ENCODE measurements around the gene DBT. TPM values are rescaled to one million over a fixed set of nuclear protein-coding genes. Genes with fewer than 3 reads are reported as not detected.
A peak's percentile ranks its signal among the peaks of the same experiment; 100 is the strongest.

Gene DBT
- total and polyA plus RNA-seq, 2 of the 13 experiments (the other 11 are each of a cell fraction or from before 2014, with no cell fraction given): 3.3 to 10.2 TPM

DNA sequence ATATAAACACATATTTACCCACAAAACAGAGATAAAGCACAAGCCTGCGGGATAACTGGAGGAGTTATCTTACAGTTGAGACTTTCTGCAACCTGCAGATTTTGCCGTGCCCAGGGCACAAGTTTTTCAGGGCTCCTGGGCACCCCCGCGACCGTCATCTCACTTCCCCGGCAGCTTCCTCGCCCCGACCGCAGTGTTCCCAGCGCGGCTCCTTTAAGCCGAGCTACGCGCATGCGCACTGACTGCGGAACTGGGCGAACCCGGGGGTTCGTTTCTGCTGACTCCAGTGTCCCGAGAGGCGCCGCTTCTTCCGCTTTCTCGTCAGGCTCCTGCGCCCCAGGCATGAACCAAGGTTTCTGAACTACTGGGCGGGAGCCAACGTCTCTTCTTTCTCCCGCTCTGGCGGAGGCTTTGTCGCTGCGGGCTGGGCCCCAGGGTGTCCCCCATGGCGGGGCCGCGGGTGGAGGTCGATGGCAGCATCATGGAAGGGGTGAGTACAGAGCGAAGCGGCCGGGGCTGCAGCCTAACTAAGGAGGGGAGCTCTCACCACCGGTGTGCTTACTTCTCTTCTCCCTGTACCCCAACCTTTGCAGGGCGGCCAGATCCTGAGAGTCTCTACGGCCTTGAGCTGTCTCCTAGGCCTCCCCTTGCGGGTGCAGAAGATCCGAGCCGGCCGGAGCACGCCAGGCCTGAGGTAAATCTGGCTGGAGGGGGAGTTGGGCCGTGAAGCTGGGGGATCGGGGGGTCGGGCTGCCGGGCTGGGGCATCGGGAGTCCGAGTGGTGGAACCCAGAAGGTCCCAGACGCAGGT lies 16.5 kb upstream of the DBT start, which contains the start of gene RTCA (continued):
- TF ChIP-seq MEIS1 (CRISPR knock-in tag; IDR thresholded peaks at IDR 0.05; ENCODE audit: borderline replicate concordance) (no peak), ZNF562 (CRISPR knock-in tag; IDR thresholded peaks at IDR 0.05; ENCODE audit: borderline replicate concordance) (no peak), ZNF672 (CRISPR knock-in tag; IDR thresholded peaks at IDR 0.05) (no peak), ZSCAN29 (CRISPR knock-in tag; conservative IDR thresholded peaks at IDR 0.05) (no peak; the same call in 1 of the 2 replicates), ONECUT2 (CRISPR knock-in tag; IDR thresholded peaks at IDR 0.05) (no peak), ZNF543 (CRISPR knock-in tag; IDR thresholded peaks at IDR 0.05) (no peak), ZNF530 (CRISPR knock-in tag; IDR thresholded peaks at IDR 0.05; ENCODE audit: low read depth) (no peak), ZNF264 (CRISPR knock-in tag; IDR thresholded peaks at IDR 0.05) (peak; percentile 54; the same call in 1 of the 2 replicates), MXI1 (IDR thresholded peaks at IDR 0.05; ENCODE audit: borderline replicate concordance, low read depth, low read length) (peak; percentile 20; the same call in 1 of the 3 replicates), ZNF746 (CRISPR knock-in tag; IDR thresholded peaks at IDR 0.05) (peak; percentile 26; the same call in 1 of the 2 replicates), HHEX (CRISPR knock-in tag; IDR thresholded peaks at IDR 0.05) (no peak), ZBTB7B (CRISPR knock-in tag; IDR thresholded peaks at IDR 0.05) (no peak), SRY (CRISPR knock-in tag; IDR thresholded peaks at IDR 0.05) (peak; percentile 95), ZFP37 (CRISPR knock-in tag; IDR thresholded peaks at IDR 0.05; ENCODE audit: borderline replicate concordance) (no peak), PITX1 (CRISPR knock-in tag; IDR thresholded peaks at IDR 0.05) (no peak), ATF1 (CRISPR knock-in tag; IDR thresholded peaks at IDR 0.05) (no peak), KMT2B (CRISPR knock-in tag; IDR thresholded peaks at IDR 0.05) (peak; percentile 78), GATA4 (IDR thresholded peaks at IDR 0.05; ENCODE audit: borderline replicate concordance, low read depth) (0 out of 2 replicates have a peak, but pooled peaks have one; percentile 22), MBNL3 (CRISPR knock-in tag; conservative IDR thresholded peaks at IDR 0.05) (no peak), STAG1 (CRISPR knock-in tag; IDR thresholded peaks at IDR 0.05) (peak; percentile 15; the same call in 1 of the 2 replicates), MBD4 (IDR thresholded peaks at IDR 0.05; ENCODE audit: borderline replicate concordance, low read length) (no peak)
- TF ChIP-seq, protein P1, sequence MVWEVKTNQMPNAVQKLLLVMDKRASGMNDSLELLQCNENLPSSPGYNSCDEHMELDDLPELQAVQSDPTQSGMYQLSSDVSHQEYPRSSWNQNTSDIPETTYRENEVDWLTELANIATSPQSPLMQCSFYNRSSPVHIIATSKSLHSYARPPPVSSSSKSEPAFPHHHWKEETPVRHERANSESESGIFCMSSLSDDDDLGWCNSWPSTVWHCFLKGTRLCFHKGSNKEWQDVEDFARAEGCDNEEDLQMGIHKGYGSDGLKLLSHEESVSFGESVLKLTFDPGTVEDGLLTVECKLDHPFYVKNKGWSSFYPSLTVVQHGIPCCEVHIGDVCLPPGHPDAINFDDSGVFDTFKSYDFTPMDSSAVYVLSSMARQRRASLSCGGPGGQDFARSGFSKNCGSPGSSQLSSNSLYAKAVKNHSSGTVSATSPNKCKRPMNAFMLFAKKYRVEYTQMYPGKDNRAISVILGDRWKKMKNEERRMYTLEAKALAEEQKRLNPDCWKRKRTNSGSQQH (CRISPR knock-in tag; IDR thresholded peaks at IDR 0.05; ENCODE audit: low read depth): 0 out of 2 replicates have a peak, but pooled peaks have one; percentile 58
- TF ChIP-seq, protein P2, sequence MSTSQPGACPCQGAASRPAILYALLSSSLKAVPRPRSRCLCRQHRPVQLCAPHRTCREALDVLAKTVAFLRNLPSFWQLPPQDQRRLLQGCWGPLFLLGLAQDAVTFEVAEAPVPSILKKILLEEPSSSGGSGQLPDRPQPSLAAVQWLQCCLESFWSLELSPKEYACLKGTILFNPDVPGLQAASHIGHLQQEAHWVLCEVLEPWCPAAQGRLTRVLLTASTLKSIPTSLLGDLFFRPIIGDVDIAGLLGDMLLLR (CRISPR knock-in tag; IDR thresholded peaks at IDR 0.05): no peak
- TF ChIP-seq, protein P3, sequence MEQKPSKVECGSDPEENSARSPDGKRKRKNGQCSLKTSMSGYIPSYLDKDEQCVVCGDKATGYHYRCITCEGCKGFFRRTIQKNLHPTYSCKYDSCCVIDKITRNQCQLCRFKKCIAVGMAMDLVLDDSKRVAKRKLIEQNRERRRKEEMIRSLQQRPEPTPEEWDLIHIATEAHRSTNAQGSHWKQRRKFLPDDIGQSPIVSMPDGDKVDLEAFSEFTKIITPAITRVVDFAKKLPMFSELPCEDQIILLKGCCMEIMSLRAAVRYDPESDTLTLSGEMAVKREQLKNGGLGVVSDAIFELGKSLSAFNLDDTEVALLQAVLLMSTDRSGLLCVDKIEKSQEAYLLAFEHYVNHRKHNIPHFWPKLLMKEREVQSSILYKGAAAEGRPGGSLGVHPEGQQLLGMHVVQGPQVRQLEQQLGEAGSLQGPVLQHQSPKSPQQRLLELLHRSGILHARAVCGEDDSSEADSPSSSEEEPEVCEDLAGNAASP (CRISPR knock-in tag; IDR thresholded peaks at IDR 0.05; ENCODE audit: borderline replicate concordance): peak; percentile 19; the same call in 1 of the 2 replicates
- TF ChIP-seq, protein P4, sequence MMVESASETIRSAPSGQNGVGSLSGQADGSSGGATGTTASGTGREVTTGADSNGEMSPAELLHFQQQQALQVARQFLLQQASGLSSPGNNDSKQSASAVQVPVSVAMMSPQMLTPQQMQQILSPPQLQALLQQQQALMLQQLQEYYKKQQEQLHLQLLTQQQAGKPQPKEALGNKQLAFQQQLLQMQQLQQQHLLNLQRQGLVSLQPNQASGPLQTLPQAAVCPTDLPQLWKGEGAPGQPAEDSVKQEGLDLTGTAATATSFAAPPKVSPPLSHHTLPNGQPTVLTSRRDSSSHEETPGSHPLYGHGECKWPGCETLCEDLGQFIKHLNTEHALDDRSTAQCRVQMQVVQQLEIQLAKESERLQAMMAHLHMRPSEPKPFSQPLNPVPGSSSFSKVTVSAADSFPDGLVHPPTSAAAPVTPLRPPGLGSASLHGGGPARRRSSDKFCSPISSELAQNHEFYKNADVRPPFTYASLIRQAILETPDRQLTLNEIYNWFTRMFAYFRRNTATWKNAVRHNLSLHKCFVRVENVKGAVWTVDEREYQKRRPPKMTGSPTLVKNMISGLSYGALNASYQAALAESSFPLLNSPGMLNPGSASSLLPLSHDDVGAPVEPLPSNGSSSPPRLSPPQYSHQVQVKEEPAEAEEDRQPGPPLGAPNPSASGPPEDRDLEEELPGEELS (CRISPR knock-in tag; IDR thresholded peaks at IDR 0.05): no peak
- TF ChIP-seq, protein P5, sequence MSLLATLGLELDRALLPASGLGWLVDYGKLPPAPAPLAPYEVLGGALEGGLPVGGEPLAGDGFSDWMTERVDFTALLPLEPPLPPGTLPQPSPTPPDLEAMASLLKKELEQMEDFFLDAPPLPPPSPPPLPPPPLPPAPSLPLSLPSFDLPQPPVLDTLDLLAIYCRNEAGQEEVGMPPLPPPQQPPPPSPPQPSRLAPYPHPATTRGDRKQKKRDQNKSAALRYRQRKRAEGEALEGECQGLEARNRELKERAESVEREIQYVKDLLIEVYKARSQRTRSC (CRISPR knock-in tag; IDR thresholded peaks at IDR 0.05; ENCODE audit: low read depth): no peak
